ENCODE results near the gene CHD9.
"Not testable (repeated sequence)": the region's sequence is repeated elsewhere in the genome, so short reads cannot be mapped to it uniquely, and the experiment has no call there.

Gene CHD9

GRCh38 chr16:53257001-53257400 is 202.2 kb downstream of the CHD9 start:
- DNase-seq: no peak
- no peaks in the 10 kb centered on the region for H3K27me3 ChIP-seq
- no peak overlapping the region for H3K4me3 ChIP-seq (ENCODE audit: low read depth, low read length)
- TF ChIP-seq, protein P1, sequence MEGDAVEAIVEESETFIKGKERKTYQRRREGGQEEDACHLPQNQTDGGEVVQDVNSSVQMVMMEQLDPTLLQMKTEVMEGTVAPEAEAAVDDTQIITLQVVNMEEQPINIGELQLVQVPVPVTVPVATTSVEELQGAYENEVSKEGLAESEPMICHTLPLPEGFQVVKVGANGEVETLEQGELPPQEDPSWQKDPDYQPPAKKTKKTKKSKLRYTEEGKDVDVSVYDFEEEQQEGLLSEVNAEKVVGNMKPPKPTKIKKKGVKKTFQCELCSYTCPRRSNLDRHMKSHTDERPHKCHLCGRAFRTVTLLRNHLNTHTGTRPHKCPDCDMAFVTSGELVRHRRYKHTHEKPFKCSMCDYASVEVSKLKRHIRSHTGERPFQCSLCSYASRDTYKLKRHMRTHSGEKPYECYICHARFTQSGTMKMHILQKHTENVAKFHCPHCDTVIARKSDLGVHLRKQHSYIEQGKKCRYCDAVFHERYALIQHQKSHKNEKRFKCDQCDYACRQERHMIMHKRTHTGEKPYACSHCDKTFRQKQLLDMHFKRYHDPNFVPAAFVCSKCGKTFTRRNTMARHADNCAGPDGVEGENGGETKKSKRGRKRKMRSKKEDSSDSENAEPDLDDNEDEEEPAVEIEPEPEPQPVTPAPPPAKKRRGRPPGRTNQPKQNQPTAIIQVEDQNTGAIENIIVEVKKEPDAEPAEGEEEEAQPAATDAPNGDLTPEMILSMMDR (IDR thresholded peaks at IDR 0.05; ENCODE audit: low read depth, low read length): no peak
- H3K36me3 ChIP-seq: peaks cover 79% of the 10 kb centered on the region
- no peaks in the 10 kb centered on the region for H3K4me1 ChIP-seq
- H3K9me3 ChIP-seq: no peaks in the 10 kb centered on the region

- Histone ChIP-seq H3K27me3 (no peaks in the 10 kb centered on the region), H3K4me3 (ENCODE audit: low read depth, low read length) (no peak overlapping the region), H3K9me3 (no peaks in the 10 kb centered on the region), H3K4me1 (no peaks in the 10 kb centered on the region), H3K36me3 (peaks cover 83% of the 10 kb centered on the region)
- TF ChIP-seq, protein P1 (IDR thresholded peaks at IDR 0.05; ENCODE audit: low read depth, low read length): no peak
- DNase-seq: no peak
Measured at GRCh38 chr16:53258809-53259208, 204.0 kb downstream of the CHD9 start.

DNA sequence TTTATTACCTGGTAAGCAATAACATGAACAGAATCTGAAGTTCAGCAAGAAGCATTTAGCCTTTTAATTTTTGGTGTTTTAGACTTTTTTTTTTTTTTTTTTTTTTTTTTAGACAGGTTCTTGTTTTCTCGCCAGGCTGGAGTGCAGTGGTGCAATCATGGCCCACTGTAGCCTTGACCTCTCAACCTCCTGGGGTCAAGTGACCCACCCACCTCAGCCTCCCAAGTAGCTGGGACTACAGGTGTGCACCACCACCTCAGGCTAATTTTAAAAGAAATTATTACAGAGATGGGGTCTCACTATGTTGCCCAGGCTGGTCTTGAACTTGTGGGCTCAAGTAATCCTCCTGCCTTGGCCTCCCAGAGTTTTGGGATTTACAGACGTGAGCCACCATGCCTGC is 206.5 kb downstream of the CHD9 start:
- H3K9me3 ChIP-seq: no peaks in the 10 kb centered on the region
- no peaks in the 10 kb centered on the region for H3K27me3 ChIP-seq
- TF ChIP-seq, protein P1 (IDR thresholded peaks at IDR 0.05; ENCODE audit: low read depth, low read length): no peak
- no peak for DNase-seq
- H3K4me3 ChIP-seq (ENCODE audit: low read depth, low read length): no peak overlapping the region
- H3K4me1 ChIP-seq: no peaks in the 10 kb centered on the region
- peaks cover 71% of the 10 kb centered on the region for H3K36me3 ChIP-seq

- no peak for DNase-seq
- peaks cover 73% of the 10 kb centered on the region for H3K36me3 ChIP-seq
- TF ChIP-seq, protein P1 (IDR thresholded peaks at IDR 0.05; ENCODE audit: low read depth, low read length): no peak
Measured at GRCh38 chr16:53262645-53263044, 207.9 kb downstream of the CHD9 start.

DNA sequence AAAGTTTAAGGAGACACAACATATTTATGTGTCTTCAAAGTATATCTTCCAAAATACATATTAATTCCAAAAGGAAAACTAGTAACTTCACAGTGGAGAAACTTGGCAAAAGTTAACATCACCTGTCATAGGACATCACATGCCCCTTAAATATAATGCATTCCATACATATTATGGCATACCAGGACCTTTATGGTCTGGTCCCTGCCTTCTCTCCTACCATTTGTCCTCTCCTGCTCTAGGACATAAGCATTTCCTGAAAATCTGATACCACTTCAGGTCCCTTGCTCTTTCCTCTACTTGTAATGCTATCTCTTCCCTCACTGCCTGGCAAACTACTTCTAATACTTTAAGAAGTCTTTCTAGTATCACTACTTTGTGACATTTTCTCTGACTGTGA is 211.4 kb downstream of the CHD9 start:
- TF ChIP-seq, protein P1 (IDR thresholded peaks at IDR 0.05; ENCODE audit: low read depth, low read length): no peak
- peaks cover 72% of the 10 kb centered on the region for H3K36me3 ChIP-seq
- H3K9me3 ChIP-seq: no peaks in the 10 kb centered on the region
- no peaks in the 10 kb centered on the region for H3K27me3 ChIP-seq
- H3K4me1 ChIP-seq: no peaks in the 10 kb centered on the region
- DNase-seq: no peak
- no peak overlapping the region for H3K4me3 ChIP-seq (ENCODE audit: low read depth, low read length)

More at GRCh38 chr16:53262645-53263044, 207.9 kb downstream of the CHD9 start:
- no peaks in the 10 kb centered on the region for H3K9me3 ChIP-seq
- H3K4me1 ChIP-seq: no peaks in the 10 kb centered on the region
- no peak overlapping the region for H3K4me3 ChIP-seq (ENCODE audit: low read depth, low read length)
- no peaks in the 10 kb centered on the region for H3K27me3 ChIP-seq

DNA sequence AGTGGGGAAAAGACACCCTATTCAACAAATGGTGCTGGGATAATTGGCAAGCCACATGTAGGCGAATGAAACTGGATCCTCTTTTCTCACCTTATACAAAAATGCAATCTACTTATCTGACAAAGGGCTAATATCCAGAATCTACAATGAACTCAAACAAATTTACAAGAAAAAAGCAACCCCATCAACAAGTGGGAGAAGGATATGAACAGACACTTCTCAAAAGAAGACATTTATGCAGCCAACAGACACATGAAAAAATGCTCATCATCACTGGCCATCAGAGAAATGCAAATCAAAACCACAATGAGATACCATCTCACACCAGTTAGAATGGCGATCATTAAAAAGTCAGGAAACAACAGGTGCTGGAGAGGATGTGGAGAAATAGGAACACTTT is 223.7 kb downstream of the CHD9 start:
- not testable (repeated sequence) for H3K4me1 ChIP-seq; DNase-seq; H3K9me3 ChIP-seq; H3K4me3 ChIP-seq (ENCODE audit: low read depth, low read length); H3K27me3 ChIP-seq
- H3K36me3 ChIP-seq: peaks cover 77% of the 10 kb centered on the region

DNA sequence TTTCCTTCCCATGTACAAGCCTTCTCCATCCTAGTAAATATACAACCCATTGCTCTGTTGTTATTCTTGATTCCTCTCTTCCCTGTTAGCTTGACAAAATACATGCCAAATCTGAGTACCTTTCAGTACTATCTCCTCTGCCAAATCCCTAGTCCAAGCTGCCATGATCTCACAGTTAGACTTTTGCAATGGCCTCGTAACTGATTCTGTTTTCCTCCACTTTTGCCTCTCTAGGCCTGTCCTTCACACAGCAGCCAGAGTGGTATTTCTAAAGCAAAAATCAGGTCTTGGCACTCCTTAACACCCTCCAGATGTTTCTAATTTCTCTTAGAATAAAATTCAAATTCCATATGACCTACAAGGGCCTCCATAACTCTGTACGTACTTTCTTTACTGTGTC is 226.5 kb downstream of the CHD9 start:
- Histone ChIP-seq H3K9me3 (no peaks in the 10 kb centered on the region), H3K4me3 (ENCODE audit: low read depth, low read length) (no peak overlapping the region), H3K36me3 (peaks cover 59% of the 10 kb centered on the region), H3K27me3 (no peaks in the 10 kb centered on the region), H3K4me1 (no peaks in the 10 kb centered on the region)
- DNase-seq: no peak
- TF ChIP-seq, protein P1 (IDR thresholded peaks at IDR 0.05; ENCODE audit: low read depth, low read length): no peak
